Thoracic aorta (tissue), 2 donors: ENCODE measurements around the gene WWTR1. TPM values are rescaled to one million over a fixed set of nuclear protein-coding genes. Genes with fewer than 3 reads are reported as not detected.

Experiments
- ATAC-seq: fragments of 150-250 bp; one replicate; pipeline ENCODE4 v1.8.0; 2017; ENCODE audit warnings: low read depth; ENCODE audit not compliant: insufficient number of reproducible peaks, low FRiP score
- DNase-seq: peaks from one replicate; pipeline ENCODE4 v3.0.0-alpha.2; 2020; ENCODE audit warnings: low spot score
- H3K27ac ChIP-seq, 2 donors: fragments of 200-600 bp; sonication (generic); 1 replicate in 1 of 2; 2 replicates in 1 of 2; pipeline ENCODE4 v1.5.1; 2016; ENCODE audit warnings: mild to moderate bottlenecking in 2 of 2, moderate library complexity in 2 of 2
- H3K27me3 ChIP-seq: fragments of 200-600 bp; sonication (generic); replicated peaks from 2 replicates; pipeline ENCODE4 v1.6.0; 2016; ENCODE audit warnings: mild to moderate bottlenecking; ENCODE audit not compliant: insufficient read depth
- H3K36me3 ChIP-seq: fragments of 200-600 bp; sonication (generic); one replicate; pipeline ENCODE4 v1.5.1; 2016
- H3K4me1 ChIP-seq, 2 donors: fragments of 200-600 bp; sonication (generic); 1 replicate in 1 of 2; 2 replicates in 1 of 2; pipeline versions ENCODE4 v1.5.1 to v1.6.0; 2016; ENCODE audit warnings: low read depth in 2 of 2, mild to moderate bottlenecking in 1 of 2; ENCODE audit not compliant: control insufficient read depth in 1 of 2
- H3K4me3 ChIP-seq: fragments of 200-600 bp; sonication (generic); 2 replicates; pipeline ENCODE4 v1.5.1; 2016; ENCODE audit warnings: mild to moderate bottlenecking
- H3K9me3 ChIP-seq: fragments of 200-600 bp; sonication (generic); 2 replicates; pipeline ENCODE4 v1.5.1; 2016
- total RNA-seq, 2 donors: library from RNA; depleted of rRNA; stranded (reverse); fragments of >200 nt; gene quantifications; one replicate each; pipeline versions ENCODE4 v1.1.0 to v1.2.3, GENCODE V29; 2016
- TF ChIP-seq, protein P1 (sequence below): fragments of 200-600 bp; sonication (generic); IDR thresholded peaks from one replicate; pipeline ENCODE4 v1.5.1; 2019; ENCODE audit warnings: antibody characterized with exemption

Gene WWTR1
- 100 to 1,000 TPM; 135 to 243 TPM for total RNA-seq

DNA sequence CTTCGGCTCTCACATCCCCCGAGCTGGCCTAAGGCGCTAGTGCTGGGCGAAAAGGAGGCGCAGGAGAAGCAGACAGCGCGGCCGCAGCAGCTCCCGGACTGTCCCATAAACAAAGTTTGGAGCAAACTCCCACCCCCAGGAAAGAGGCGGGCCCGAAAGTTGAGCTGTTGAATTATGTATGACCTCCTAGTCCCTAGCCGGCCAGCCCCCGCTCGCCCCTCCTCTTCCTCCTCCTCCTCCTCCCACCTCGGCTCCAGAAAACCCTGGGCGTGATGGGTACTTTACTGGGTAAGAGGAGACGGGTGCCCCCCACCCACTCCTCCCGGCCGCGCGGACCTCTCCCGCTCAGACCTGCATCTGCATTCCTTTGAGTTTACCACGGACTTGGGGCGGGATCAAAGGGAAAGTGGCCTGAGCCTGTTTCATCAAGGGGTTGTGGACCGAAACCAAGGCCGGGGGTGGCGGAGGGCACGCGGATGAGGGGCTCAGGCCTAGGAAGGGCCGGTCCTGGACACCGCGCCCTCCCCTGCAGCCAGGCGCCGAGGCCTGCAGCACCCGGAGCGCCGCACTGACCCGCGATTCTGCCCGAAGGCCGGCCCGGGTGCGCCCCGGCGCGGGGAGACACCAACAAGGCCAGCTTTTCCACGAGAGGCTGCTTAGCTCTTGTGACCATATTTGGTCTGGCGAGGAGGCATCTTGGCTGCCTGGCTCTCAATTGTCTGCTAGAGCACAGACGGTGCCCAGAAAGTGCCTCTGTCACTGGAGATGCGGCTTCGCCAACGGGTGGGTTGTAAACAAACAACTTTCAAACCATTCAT lies at the start of gene WWTR1:
Gene WWTR1, minus strand, starts transcription at position 100 of the 818 bp plus-strand sequence. CDS start 719 bp downstream, outside the sequence.
- peak; percentile 91 for DNase-seq
- TF ChIP-seq, protein P1, sequence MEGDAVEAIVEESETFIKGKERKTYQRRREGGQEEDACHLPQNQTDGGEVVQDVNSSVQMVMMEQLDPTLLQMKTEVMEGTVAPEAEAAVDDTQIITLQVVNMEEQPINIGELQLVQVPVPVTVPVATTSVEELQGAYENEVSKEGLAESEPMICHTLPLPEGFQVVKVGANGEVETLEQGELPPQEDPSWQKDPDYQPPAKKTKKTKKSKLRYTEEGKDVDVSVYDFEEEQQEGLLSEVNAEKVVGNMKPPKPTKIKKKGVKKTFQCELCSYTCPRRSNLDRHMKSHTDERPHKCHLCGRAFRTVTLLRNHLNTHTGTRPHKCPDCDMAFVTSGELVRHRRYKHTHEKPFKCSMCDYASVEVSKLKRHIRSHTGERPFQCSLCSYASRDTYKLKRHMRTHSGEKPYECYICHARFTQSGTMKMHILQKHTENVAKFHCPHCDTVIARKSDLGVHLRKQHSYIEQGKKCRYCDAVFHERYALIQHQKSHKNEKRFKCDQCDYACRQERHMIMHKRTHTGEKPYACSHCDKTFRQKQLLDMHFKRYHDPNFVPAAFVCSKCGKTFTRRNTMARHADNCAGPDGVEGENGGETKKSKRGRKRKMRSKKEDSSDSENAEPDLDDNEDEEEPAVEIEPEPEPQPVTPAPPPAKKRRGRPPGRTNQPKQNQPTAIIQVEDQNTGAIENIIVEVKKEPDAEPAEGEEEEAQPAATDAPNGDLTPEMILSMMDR = peak; percentile 13
- Histone ChIP-seq H3K36me3 (peaks cover 2% of the 10 kb centered on the region), H3K27ac (peak within 1 kb of the TSS; percentile 97 to 100), H3K9me3 (no peaks in the 10 kb centered on the region), H3K27me3 (no peaks in the 10 kb centered on the region), H3K4me3 (peak within 1 kb of the TSS; percentile 90), H3K4me1 (peaks cover 6 to 40% of the 10 kb centered on the region in 2 donors)
- peak; percentile 70 for ATAC-seq

DNA sequence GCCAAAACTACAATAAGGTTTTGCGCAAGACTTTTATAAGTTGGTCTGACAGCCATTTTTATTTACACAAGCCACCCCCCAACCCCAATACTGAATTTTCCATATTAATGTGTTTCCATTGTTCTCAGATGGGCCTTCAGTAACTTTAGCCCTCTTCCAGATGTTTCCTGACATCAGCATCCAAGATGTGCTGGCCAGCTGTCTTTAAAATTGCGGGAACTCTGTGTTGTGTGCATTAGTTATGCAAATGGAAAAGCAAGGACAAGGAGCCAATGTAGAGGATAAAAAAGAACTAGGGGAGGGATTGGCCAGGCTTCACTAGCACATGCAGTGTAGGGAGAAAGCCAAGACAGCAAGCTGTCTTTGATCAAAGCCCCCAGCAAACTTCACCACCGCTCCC lies 49.1 kb upstream of the WWTR1 start:
- no peaks in the 10 kb centered on the region for H3K27me3 ChIP-seq
- DNase-seq (no peak), ATAC-seq (no peak)
- TF ChIP-seq, protein P1 = no peak
- H3K4me3 ChIP-seq = no peak overlapping the region
- H3K36me3 ChIP-seq = no peaks in the 10 kb centered on the region
- H3K9me3 ChIP-seq = no peaks in the 10 kb centered on the region
- H3K27ac ChIP-seq = no peak overlapping the region
- H3K4me1 ChIP-seq = no peaks in the 10 kb centered on the region

DNA sequence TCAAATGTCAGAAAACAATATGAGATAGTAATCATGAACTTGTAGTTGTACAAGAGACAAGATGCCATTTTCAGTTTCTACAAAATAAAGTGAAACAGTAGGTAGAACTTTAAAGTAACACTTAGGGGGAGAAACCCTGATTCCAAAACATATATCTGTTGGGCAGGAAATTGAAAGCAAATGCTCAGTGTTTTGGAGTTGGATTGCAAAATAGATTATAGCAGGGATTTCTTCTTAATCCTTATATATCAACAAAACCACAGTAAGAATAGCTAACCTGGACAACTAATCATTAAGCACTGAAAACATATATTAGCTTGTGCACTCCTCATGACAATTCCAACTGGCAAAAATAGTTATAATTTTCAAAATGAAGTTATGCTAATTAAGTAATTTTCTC lies 47.6 kb upstream of the WWTR1 start:
- no peak overlapping the region for H3K27ac ChIP-seq
- no peak overlapping the region for H3K4me3 ChIP-seq
- TF ChIP-seq, protein P1 = no peak
- H3K36me3 ChIP-seq = no peaks in the 10 kb centered on the region
- DNase-seq = no peak
- no peaks in the 10 kb centered on the region for H3K9me3 ChIP-seq
- no peaks in the 10 kb centered on the region for H3K27me3 ChIP-seq
- H3K4me1 ChIP-seq = no peaks in the 10 kb centered on the region
- ATAC-seq = no peak

DNA sequence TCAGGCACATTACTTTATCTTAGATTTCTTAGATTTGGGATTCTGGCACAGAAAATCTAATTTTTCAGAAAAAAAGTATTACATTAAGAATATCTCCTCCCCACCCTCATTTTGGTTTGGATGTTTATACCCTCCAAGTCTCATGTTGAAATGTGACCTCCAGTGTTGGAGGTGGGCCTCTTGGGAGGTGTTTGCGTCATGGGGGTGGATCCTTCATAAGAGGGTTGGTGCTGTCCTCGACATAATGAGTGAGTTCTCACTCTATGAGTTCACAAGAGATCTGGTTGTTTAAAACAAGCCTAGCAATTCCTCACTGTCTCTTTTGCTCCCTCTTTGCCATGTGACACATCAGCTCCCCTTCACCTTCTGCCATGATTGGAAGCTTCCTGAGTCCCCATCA lies 45.6 kb upstream of the WWTR1 start:
- no peak for DNase-seq
- no peak for ATAC-seq
- Histone ChIP-seq H3K4me3 (no peak overlapping the region), H3K36me3 (no peaks in the 10 kb centered on the region), H3K4me1 (no peaks in the 10 kb centered on the region), H3K9me3 (no peaks in the 10 kb centered on the region), H3K27ac (no peak overlapping the region), H3K27me3 (no peaks in the 10 kb centered on the region)
- TF ChIP-seq, protein P1 = no peak

GRCh38 chr3:149702691-149703441 lies 45.0 kb upstream of the WWTR1 start:
- Histone ChIP-seq H3K9me3 (peaks cover 6% of the 10 kb centered on the region), H3K4me1 (no peaks in the 10 kb centered on the region), H3K4me3 (no peak overlapping the region), H3K36me3 (no peaks in the 10 kb centered on the region), H3K27me3 (no peaks in the 10 kb centered on the region), H3K27ac (no peak overlapping the region)
- TF ChIP-seq, protein P1 = no peak
- DNase-seq = no peak
- ATAC-seq = no peak
